SIG-M5 treated with dmso at 0.1 percent for 504 hours (cell line): ENCODE data around the gene SIGLEC6.
A peak's percentile ranks its signal among the peaks of the same experiment; 100 is the strongest.

Experiments
- DNase-seq: peaks from one replicate; lab custom pipeline; 2025; ENCODE audit not compliant: unreplicated experiment; lab: John Stamatoyannopoulos, UW

SIGLEC6 gene

DNA sequence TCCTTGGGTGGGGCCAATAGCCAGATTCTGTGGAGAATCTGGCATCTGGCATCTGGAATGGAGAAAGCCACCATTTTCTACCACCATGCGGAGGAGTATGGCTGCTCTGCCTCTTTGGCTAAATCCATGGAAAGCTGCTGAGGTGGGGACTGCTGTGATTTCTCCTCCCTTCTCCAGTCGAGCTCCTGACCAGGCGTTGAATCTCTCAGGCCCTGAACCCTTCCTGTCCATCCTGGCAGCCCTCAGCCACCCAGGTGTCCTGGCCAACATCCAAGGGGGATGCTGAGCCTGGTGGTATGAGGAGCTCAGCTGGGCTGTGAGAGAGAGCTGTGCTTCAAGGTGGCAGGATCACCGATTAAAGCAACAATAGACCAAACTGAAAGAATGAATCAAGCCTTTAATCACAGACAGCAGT lies 17.4 kb upstream of the SIGLEC6 start:
- DNase-seq: no peak

DNA sequence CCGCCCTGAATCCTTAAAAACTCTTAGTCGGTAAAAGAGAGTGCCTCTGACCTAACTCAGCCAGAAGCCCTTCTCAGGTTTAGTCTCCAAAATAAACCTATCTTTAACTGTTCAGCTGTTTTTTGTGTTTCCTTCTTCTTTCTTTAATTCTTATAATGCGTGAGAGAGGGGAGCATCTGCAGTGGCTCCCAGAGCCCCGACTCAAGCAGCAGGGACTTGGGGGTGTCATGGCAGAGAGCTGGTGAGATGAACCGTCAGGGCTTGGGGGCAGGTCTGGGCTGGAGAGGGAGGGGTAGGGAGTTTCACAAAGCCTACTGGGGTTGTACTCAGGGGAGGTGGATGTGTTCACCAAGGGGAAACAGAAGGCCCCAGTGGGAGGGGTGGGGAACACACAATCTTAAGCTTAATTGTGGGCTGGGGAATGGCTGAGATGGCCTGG lies 16.8 kb upstream of the SIGLEC6 start:
- DNase-seq: no peak

DNA sequence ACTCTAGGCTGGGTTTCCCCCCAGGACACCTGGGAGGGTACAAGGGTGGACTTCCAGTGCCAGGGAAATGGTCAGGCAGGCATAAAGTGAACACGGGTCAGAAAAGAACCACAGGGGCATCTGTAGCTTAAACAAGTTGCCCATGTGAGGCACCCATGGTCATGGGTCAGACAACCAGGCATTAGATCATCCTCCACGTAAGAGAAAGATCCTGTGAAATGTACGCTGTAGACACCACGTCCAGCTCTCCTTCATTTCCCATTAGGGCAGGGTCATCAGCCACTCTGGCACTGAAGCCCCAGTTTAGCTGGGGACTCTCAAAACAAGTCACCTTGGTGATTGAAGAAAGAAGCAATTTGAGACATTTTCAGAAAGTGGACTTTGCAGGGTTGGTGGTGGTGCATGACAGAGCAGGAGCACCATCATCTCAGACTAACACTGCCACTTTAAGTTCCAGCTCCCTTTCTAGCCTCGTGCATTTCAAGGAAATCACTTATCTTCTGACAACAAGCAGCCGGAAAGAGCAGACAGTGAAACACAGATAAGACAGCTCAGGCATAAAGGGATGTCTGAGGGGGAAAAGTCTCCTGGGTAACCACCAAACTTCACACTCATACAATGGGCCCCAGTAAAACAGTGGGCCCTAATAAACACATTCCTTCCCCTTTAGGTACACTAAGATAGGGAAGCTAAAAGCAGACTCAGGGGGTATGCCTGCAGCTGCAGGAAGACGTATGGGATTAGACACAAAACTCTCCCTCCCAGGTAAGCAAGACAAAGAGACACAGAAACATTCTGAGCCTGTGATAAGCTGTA lies 16.1 kb upstream of the SIGLEC6 start:
- DNase-seq: no peak

DNA sequence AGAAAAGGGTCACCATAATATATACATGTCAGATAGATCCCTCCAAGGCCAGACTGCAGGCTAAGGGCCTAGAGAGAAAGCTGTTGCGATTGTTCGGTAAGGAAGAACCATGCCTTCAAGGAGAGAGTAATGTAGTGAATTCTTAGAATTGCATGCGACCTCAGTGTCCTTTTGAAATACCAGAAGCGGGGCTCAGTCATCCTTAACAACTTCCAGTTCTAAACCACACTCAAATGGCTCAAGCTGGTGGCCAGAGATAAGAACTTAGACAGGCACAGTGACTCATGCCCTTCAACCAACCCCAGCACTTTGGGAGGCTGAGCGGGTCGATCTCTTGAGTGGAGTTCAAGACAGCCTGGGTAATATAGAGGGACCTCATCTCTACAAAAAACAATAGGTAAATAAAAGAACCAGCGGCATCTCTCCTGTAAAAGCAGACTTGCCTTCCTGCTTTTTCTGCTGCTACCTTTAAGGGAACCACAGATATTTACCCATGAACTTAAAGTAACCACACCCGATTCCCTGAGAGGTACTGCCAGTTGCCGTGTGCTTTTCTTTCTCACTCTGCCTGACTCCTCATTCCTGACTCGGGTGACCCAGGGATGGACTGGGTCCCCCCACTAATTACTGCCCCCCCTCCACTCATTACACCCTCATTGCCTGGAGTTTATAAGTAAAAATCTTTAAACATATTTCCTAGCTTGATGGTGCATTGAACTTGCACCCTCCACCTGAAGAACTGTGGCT lies 15.4 kb upstream of the SIGLEC6 start:
- peak; percentile 84 for DNase-seq

DNA sequence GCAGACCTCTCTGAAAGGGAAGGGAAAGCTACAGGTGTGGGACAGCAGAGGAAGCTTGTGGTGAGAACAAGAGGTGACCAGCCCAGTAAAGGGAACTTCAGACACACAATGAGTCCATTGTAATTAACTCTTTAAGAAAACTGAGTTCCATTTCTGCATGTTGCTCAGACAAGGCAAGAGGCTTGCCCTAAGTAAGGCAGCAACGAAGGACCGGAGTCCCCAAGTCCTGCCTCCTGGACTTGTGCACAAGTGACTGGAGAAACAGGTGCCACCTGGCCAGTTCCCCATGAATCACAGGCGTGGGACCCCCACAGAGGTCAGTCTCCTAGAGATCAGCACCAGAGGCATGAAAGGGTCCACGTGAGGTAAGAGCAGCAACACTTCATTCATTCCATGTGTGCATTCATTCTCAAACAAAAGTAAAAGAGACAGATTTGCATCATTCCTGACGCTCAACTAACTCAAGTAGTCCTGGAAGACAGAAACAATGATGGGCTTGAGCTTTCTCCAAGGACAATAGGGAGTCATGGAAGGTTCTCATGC lies 14.7 kb upstream of the SIGLEC6 start:
- no peak for DNase-seq

DNA sequence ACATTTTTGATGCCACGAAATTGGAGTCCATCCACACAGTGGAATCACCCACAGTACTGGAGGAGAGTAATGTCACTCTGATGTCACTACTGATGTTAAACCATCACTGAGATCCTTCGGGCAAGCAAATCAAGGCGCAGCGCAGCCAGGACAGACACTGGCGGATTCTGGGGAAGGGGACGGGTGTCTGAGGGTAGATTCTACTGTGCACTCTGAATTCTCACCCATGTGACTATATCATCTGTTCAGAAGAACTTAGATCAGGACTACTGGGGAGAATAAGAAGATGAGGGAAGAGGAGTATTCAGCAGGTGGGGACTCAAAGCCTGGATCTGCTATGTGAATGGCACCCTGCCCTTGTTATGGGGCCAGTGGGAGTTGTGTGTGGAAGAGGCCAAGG lies 12.6 kb upstream of the SIGLEC6 start:
- DNase-seq: no peak

DNA sequence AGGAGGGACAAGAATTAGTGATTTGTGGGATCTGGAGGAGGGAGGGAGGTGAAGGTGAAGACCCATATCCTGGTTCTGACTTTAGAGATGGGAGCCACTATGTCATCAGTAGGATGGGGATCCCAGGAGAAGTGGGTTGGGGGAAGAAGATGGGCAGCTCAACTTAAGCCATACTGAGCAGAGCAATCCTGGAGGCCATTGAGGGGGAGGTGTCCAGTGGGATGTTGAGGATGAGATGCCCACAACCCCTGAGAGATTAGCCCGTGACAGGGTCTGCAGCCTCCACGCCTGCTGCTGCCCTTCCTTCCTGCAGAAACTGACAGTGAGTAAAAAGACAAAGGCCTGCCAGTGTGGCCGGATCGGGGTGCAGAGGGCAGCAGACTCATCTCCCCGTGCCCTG lies 11.2 kb upstream of the SIGLEC6 start:
- DNase-seq: no peak

DNA sequence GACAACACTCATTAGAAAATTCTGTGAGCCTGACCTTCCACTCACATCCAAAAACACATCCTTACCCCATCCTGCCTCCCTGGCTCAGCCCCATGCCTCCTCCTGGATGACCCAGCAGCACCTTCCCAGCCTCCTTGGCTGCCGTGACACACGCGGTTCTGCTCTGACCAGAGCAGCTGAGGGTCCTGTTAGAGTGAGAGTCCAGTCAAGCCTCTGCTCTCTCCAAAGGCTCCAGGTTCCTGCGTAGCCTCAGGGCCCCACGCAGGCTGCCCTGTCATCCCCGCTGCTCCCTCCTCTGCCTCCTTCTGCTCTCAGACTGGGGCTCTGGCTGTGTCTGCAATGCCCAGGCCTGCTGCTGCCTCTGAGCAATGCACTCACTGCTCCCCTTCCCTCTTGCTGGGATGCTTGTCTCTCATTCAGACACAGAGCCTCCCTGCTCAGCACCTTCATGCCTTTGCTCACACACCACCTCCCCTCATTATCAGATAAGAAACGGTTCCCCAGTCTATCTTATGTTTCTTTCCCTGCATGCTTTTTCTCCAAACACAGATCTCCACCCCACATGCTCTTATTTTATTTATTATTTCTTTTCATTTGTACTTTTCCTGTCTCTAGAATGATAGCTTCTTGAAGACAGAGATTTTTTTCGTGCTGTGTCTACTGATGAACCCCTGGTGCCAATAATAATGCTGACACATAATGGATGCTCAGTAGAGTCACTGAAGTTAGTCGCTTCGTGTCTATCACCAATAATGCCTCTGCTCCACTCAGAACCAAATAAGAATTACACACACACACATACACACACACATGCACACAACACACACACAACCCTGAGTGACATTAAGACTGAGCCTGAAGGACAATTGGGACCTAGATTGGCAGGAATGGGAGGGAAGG lies 10.2 kb upstream of the SIGLEC6 start:
- no peak for DNase-seq

DNA sequence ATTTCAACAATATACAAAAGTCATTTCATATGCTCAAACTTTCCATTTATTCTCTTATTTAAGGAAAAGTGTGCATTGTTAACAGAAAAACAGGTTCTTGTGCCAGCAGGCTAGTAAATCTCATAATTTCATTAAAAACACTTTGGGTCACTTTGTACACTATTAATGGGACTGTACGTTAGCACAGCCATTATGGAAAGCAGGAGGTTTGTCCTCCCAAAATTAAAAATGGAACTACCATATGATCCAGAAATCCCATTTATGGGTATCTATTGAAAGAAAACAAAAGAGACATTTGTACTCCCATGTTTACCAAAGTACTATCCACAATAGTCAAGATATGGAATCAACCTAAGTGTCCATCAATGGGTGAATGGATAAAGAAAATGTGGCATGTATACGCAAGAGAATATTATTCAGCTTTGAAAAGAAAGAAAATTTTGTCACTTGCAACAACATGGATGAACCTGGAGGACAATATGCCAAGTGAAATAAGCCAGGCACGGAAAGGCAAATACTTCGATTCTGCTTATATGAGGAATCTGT lies 8.4 kb upstream of the SIGLEC6 start:
- DNase-seq: no peak

DNA sequence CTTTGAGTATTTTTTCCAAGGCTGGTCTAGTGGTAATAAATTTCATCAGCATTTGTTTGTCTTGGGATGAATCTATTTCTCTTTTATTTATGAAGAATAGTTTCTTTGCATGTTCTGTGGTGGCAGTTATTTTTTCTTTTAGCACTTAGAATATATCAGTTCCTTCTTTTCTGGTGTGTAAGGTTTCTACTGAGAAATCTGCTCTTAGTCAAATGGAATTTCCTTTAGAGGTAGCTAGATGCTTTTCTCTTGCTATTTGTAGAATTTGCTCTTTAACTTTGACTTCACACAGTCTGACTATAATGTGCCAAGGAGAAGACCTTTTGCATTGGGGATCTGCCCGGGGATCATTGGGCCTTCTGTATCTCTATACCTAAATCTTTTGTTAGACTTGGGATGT lies 4.1 kb upstream of the SIGLEC6 start:
- DNase-seq: no peak

DNA sequence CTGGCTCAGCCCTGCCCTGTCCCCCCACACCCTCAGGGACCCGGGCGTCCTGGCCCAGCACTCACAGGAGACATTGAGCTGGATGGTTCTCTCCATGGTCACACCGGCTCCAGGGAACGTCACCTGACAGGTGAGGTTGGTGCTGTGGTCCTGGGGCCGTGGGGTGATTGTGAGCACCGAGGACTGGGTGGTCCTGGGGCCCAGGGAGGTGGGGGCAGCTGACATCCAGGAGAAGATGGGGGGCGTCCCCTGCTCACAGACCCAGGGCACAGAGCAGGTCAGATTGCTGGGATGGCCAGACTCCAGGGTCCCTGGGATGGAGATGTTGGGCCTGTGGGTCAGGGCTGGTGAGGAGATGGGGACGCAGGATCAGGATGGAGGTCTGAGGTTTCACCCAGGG lies 854 bp downstream of the SIGLEC6 start:
- DNase-seq: no peak

DNA sequence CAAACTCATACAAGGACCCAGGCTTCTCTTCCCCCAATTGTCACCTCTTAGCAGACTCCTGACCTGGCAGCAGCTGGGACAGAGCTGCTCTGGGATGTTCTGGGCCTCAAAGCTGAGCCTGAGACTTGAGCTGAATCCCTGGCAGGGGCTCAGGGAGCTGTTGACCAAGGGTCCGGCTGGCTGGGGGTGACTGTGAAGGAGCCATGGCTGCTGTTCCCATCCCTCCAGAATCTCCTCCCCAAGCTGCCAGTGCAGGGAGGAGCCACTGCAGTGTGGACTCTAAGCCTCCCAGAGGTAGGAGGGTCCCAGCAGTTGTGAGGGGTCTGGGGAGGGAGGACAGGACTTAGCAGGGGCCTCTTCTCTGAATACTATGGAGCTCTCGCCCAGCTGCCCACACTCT lies 2.2 kb downstream of the SIGLEC6 start:
- DNase-seq: no peak

DNA sequence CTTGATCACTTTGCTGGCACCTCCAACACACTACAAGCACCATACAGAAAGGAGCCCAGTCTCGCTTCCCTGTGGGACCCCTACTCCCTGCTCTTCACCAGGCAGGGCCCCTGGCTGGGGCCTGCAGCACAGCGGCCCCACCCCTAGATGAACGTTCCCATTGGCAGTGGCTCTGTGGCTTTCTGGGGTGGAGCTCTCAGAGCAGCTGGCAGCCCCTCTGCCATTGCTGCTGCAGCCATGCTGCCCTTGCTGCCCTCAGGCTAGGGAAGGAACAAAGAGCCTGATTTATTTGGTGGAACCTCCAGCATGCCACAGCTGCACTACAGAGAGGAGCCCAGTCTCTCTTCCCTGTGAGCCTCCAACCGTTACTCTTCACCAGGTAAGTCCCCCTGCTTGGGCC lies 5.8 kb downstream of the SIGLEC6 start:
- DNase-seq: no peak

DNA sequence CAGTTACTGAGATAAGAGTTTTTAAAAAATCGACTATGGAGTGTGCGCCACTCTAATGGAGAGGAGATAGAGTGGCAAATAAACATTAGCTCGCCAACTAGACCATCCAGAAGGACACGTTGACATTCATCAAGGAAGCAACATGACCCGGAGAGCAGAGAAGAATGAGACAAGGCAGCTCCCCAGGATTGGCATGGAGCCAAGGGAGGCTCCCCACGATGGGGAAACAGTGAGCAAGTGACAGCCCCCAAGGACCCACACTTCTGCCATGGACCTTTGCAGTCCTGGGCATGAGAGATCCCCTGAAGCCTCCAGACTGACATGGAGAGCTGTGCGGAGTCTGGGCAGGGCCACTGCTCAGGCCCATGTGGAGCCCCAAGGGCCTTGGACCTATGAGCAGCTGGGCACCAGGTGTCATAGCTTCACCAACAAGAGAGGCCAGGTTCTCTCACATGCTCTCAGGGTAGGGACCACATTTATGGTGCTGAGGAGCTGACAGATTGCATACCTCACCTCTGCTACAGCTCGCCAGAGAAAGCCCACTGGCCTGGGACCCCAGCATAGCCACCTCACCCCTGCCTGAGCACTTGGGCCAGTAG lies 6.7 kb downstream of the SIGLEC6 start:
- no peak for DNase-seq

DNA sequence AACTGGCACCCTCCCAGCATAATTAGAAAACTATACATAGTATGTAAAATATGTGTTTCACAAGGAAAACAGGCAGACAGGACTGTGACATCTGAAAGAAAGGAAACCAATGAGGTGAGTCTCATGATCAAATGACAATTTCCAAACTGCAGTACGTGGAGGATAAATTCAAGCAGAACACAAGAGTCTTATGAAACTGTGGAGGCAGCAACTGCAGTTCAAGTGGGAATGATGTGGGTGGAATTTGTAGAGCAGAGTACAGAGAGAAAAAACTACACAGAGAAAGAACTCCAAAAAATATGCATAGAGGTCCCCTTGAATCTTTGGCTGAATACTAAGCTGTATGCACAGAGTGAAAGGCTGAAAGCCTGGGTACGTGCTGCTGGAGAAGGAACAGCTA lies 9.7 kb downstream of the SIGLEC6 start:
- no peak for DNase-seq

DNA sequence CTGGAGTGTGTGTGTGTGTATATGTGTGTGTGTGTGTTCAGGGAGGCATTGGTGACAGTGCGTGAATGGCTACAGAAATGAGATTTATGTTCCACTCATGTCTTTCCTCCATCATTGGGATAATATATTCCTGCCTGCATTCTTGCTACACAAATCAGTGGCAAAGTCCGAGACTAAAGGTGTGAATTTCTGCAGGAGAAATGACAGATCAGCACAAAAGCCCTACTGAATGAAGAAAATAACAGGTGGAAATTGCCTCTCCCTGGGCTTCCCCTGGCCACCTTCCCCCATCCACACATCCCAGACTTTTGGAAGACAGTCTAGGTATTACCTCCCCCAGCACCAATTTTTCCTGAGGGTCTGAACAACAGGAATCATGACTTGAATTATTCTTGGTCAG lies 10.1 kb downstream of the SIGLEC6 start:
- DNase-seq: no peak

DNA sequence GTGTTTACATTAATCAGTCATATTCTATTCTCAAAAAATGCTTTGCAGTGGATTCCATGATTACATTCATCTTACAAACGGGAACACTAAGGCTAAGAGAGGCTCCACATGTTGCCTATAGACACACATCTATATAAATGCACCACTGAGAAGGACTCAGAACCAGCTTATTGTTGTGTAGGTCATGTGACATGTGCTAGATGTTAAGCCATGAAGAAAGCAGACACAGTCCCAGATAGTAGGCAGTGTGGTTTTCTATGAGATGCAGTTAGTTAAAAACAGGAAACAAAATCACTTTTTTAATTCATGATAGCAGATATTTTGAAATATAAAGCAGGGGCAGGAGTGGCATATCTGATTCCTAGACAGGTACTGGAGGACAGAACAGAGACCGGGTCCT lies 10.7 kb downstream of the SIGLEC6 start:
- DNase-seq: no peak

DNA sequence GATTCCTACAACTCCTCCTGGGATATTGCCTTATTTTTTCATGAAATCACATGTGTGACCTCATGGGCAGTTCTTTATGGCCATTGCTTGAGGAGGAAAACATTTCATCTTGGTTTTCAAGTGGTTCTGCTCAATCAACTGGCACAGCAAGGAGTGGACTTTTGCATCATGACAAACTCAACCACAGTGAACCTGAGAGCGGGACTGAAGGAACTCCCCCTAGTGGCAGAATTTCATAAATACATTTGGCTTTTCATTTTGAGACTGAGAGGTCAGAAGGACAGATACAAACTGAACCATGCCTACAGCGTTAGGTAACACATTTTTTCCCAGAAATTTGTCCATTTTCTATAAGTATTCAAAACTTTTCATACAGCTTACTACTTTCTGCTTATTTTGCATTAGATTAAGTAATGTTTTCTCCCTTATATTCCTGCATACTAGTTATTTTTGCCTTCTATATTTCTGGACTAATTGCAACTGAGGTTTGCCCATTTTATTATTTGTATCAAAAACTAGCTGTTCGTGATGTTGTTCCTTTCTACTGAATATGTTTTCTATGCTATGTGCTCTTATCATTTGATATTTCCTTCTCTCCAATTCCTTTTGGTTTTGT lies 16.5 kb downstream of the SIGLEC6 start:
- peak; percentile 53 for DNase-seq

DNA sequence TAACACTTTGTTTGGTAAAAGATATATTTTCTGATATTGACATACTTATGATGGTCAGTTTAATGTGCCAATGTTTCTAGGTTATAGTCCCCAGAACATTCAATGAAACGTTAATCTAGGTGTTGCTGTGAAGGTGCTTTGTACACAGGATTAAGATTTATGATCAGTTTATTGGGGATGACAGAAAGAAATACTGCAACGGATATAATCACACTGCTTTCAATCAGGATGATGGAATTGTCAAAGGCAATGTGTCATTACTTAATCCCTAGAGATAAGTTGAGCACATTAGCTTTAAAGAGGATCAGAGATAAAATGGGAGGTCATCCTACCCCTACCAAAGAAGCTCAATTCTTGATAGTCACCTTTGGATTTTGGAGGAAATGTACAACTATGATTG lies 17.5 kb downstream of the SIGLEC6 start:
- DNase-seq: no peak

DNA sequence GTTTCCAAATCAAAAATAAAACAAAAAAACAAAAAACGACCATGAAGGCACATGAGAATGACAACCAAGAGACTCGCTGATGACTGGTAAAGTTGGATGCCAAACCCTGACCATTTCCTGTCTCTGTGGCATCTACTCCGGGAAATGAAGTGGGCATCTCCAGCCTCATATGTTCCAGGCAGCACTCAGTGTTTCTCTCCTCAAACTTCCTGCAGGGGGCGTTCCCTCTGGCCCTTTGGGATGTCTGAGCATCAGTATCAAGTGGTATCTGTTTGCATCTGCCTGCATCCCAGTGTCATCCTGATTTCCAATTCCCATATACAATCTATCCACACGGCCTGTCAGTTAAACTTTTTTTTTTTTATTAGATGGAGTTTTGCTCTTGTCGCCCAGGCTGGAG lies 20.1 kb downstream of the SIGLEC6 start:
- no peak for DNase-seq
